IMR-90 (cell line): ENCODE measurements around the gene ADGRL1.

Experiments
- CEBPB ChIP-seq: IDR thresholded peaks from 2 replicates; pipeline ENCODE4 v1.6.1; 2012; ENCODE audit warnings: low read depth, low read length, improper control_type of control experiment
- MAFK ChIP-seq: IDR thresholded peaks from 2 replicates; pipeline ENCODE4 v1.6.1; 2012; ENCODE audit warnings: low read depth, low read length, improper control_type of control experiment
- TF ChIP-seq, protein P1 (sequence below): conservative IDR thresholded peaks from 2 replicates; pipeline ENCODE4 v1.5.1; 2012; ENCODE audit warnings: mild to moderate bottlenecking, low read depth, low read length, improper control_type of control experiment

DNA sequence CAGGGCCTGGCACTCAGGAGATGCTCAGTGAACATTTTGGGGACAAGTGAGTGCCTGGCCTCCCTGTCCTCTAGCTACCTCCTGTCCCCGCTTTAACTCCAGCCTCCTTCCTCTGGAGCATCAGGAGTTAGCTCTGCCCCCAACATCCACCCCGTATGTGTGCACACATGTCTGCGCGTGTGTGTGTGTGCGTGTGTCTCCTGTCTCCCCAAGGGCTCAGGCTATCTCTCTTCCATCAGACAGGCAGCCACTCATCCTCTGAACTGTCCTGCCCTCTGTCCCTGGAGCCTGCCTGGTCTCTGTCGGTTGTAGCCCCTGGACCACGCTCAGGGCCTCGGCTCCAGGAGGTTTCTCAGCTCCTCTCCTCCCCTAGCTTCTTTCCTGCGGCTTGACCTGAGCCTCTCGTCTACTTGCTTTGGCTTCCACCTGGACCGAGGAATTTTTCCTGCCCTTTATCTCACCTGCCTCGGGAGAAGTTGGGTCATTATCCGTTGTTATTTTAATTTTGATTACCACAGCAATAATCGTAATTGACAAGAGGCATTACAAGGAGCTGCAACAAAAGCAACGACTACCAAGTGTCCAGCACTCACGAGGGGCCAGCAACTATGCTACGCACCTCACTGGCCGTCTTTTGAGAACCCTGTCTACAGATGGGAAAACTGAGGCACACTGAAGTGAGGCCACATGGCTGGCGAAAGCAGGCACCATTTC lies 37.6 kb downstream of the ADGRL1 start:
- TF ChIP-seq, protein P1, sequence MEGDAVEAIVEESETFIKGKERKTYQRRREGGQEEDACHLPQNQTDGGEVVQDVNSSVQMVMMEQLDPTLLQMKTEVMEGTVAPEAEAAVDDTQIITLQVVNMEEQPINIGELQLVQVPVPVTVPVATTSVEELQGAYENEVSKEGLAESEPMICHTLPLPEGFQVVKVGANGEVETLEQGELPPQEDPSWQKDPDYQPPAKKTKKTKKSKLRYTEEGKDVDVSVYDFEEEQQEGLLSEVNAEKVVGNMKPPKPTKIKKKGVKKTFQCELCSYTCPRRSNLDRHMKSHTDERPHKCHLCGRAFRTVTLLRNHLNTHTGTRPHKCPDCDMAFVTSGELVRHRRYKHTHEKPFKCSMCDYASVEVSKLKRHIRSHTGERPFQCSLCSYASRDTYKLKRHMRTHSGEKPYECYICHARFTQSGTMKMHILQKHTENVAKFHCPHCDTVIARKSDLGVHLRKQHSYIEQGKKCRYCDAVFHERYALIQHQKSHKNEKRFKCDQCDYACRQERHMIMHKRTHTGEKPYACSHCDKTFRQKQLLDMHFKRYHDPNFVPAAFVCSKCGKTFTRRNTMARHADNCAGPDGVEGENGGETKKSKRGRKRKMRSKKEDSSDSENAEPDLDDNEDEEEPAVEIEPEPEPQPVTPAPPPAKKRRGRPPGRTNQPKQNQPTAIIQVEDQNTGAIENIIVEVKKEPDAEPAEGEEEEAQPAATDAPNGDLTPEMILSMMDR: no peak
- TF ChIP-seq CEBPB: no peak
- peak; percentile 51; the same call in 1 of the 2 replicates for TF ChIP-seq MAFK
